Effector memory CD8-positive, alpha-beta T cell (primary cell): ENCODE data around the gene GATA3.
A peak's percentile ranks its signal among the peaks of the same experiment; 100 is the strongest.

Experiments
- ATAC-seq: fragments of 150-1000 bp; cut with Tn5 transposase; replicated peaks from 2 replicates; pipeline ENCODE4 v1.10.0; 2021; ENCODE audit warnings: mild to moderate bottlenecking, moderate library complexity
- DNase-seq, 3 experiments: peaks; one replicate each; pipeline ENCODE4 v3.0.0; 2021
- H3K27ac Mint-ChIP-seq, 2 donors: one replicate each; pipeline ENCODE4 v1.8.0; 2022; ENCODE audit warnings: mild to moderate bottlenecking in 2 of 2, mixed read lengths in 2 of 2, moderate library complexity in 2 of 2
- H3K27me3 Mint-ChIP-seq, 2 donors: one replicate each; pipeline ENCODE4 v1.8.0; 2022; ENCODE audit warnings: mixed read lengths in 2 of 2
- H3K36me3 Mint-ChIP-seq: one replicate; pipeline ENCODE4 v1.8.0; 2022; ENCODE audit warnings: mild to moderate bottlenecking, moderate library complexity, mixed read lengths; ENCODE audit not compliant: insufficient read depth
- H3K4me1 Mint-ChIP-seq, 2 donors: one replicate each; pipeline ENCODE4 v1.8.0; 2022; ENCODE audit warnings: low read depth in 2 of 2, mixed read lengths in 2 of 2
- H3K4me3 Mint-ChIP-seq, 2 donors: one replicate each; pipeline ENCODE4 v1.8.0; 2022; ENCODE audit warnings: mild to moderate bottlenecking in 2 of 2, mixed read lengths in 2 of 2, moderate library complexity in 2 of 2
- H3K9me3 Mint-ChIP-seq, 2 donors: one replicate each; pipeline ENCODE4 v1.8.0; 2022; ENCODE audit warnings: mixed read lengths in 2 of 2

GATA3 gene

DNA sequence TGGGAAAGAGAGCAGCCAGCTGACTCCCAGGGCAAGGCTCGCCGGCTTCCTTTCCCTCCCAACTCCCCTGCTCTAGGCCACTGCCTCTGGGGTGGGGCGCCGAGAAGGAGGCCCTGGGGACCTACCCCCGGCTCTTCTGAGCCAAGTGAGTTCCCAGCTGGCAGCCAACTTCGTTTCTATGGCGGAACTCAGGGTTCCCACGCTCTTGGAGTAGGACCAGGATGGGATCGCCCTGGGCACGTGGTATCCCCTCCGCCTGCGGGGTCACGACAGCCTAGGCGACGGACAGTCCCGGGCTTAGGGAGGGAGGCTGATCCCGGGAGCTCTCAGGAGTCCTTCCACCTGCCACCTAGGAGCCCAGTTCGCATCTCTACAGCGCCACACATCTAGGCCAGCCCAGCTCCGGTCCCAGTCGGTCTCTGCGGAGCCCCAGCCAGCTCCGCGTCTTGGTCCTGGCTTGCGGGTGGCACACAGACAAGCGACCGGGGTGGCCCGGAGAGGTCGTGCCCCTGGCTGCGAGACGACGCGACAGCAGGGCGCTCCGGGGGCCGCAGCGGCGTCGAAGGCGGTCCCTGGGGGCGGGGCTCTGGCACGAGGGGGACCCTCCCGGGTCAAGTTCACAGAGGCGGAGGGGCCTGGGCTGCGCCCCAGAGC is 20.5 kb upstream of the GATA3 start:
- no peak for DNase-seq
- H3K36me3 Mint-ChIP-seq, result peaks cover 46% of the 10 kb centered on the region
- H3K4me3 Mint-ChIP-seq, result peak overlapping the region; percentile 15 to 51

DNA sequence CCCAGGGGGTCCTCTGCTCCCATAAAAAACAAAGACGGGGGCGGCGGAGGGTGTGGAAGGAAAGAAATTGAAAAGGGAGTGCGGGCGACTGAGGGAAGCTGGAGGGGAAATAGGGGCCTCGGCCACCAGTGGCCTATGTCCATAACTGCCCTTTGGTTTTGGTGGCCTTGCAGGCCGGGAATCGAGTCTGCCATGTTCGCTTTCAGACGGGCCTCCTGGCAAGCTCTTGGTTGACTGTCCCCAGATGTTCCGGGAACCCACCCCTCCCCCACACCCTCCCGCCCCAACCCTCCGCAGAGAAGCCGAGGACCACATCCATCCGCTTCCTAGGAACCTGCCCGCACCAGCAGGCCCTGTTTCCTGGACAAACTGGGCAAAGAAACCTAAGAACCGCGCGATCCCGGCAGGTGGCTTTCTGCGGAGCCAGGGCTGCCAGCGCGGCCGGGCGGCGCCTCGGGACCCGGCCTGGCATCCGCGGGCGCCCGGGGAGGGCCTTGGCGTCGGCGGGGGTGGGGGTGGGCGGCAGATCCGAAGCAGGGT is 20.0 kb upstream of the GATA3 start:
- H3K4me3 Mint-ChIP-seq, result peak overlapping the region in 1 of 2 donors; percentile 51
- H3K9me3 Mint-ChIP-seq, result peaks cover 0 to 2% of the 10 kb centered on the region in 2 donors
- peaks cover 14 to 19% of the 10 kb centered on the region in 2 donors for H3K4me1 Mint-ChIP-seq
- DNase-seq (no peak), ATAC-seq (no peak)
- H3K27me3 Mint-ChIP-seq, result peaks cover 64 to 86% of the 10 kb centered on the region in 2 donors
- H3K36me3 Mint-ChIP-seq, result peaks cover 52% of the 10 kb centered on the region
- H3K27ac Mint-ChIP-seq, result no peak overlapping the region

More for the DNA sequence above, 20.5 kb upstream of the GATA3 start:
- peak overlapping the region in 1 of 2 donors; percentile 52 for H3K27ac Mint-ChIP-seq
- peaks cover 58 to 80% of the 10 kb centered on the region in 2 donors for H3K27me3 Mint-ChIP-seq
- peak; percentile 51 for ATAC-seq
- no peaks in the 10 kb centered on the region for H3K9me3 Mint-ChIP-seq
- H3K4me1 Mint-ChIP-seq, result peaks cover 11 to 15% of the 10 kb centered on the region in 2 donors

DNA sequence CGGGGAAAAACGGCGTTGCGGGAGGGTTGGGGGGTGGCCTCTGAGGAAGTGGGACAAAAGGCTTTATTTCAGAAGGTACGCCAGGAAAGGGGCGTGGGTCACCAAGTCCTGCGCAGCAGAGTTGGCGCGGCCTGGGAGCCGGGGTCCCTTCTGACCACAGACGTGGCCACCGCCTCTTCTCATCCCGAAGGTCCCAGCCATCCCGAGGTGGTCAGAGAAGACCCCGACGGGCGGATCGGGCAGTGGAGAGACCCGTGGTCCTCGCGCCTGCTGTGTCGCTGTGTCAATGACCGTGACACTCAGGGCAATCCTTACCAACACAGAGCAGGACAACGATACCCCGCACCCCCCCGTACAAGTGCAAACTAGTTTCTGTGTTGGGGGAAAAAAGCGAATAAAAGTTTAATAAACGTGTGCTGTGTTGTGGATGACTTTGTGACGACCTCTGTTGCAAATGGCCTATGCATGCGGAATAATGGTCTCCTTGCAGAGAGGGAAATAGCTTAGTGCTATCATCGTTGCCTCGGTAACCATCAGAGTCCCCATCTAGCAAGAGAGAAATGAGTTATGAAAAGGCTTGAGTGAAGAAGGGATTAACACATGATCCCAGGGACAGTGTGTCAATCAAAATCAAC is 19.4 kb upstream of the GATA3 start:
- peak overlapping the region in 1 of 2 donors; percentile 23 for H3K27ac Mint-ChIP-seq
- H3K9me3 Mint-ChIP-seq, result peaks cover 0 to 2% of the 10 kb centered on the region in 2 donors
- peak overlapping the region; percentile 47 to 54 for H3K4me3 Mint-ChIP-seq
- peaks cover 53% of the 10 kb centered on the region for H3K36me3 Mint-ChIP-seq
- ATAC-seq (peak; percentile 31), DNase-seq (no peak)
- peaks cover 70 to 92% of the 10 kb centered on the region in 2 donors for H3K27me3 Mint-ChIP-seq
- peaks cover 16 to 19% of the 10 kb centered on the region in 2 donors for H3K4me1 Mint-ChIP-seq

DNA sequence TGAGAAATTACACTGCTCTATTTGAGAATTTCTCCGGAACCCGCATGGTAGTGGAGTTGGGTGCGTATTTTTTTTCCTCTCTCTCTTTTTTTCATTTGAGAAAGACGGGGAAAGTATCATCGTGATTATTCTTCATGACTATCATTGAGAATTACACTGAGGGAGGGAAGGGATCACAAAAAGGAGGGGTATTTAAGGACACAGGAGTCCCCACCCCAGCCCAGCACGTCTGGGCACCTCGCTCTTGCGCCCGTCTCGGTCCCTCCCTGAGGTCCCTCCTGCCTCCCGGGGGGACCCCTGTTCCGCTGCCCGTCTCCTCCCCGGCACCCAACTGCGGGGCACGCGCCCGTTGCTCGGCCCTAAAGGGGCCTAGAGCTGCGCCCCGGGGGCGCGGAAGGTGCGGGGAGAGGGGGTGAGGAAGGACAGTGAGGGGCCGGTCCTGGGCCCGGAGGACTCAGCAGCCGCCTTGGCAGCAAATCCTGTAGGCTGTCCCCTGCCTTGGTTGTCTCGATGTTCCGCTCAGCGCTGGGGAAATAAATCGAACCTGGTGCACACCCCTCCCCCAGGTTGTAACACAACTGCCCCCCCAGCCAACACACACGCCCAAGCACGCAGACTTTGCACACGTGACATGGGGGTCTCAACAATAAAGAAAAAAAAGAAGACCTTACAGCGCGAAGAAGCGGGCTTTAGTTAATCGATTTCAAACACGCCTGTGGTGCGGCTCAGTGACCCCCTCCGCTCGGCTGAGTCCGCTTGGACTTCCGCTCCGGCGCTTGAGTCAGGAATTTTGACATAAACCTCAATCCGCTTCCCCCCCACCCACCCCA is 18.6 kb upstream of the GATA3 start:
- H3K9me3 Mint-ChIP-seq, result peaks cover 0 to 2% of the 10 kb centered on the region in 2 donors
- peaks cover 60% of the 10 kb centered on the region for H3K36me3 Mint-ChIP-seq
- H3K4me3 Mint-ChIP-seq, result peak overlapping the region; percentile 47 to 54
- H3K27ac Mint-ChIP-seq, result peak overlapping the region in 1 of 2 donors; percentile 23
- H3K4me1 Mint-ChIP-seq, result peaks cover 16 to 19% of the 10 kb centered on the region in 2 donors
- DNase-seq (no peak), ATAC-seq (no peak)
- peaks cover 77 to 95% of the 10 kb centered on the region in 2 donors for H3K27me3 Mint-ChIP-seq

DNA sequence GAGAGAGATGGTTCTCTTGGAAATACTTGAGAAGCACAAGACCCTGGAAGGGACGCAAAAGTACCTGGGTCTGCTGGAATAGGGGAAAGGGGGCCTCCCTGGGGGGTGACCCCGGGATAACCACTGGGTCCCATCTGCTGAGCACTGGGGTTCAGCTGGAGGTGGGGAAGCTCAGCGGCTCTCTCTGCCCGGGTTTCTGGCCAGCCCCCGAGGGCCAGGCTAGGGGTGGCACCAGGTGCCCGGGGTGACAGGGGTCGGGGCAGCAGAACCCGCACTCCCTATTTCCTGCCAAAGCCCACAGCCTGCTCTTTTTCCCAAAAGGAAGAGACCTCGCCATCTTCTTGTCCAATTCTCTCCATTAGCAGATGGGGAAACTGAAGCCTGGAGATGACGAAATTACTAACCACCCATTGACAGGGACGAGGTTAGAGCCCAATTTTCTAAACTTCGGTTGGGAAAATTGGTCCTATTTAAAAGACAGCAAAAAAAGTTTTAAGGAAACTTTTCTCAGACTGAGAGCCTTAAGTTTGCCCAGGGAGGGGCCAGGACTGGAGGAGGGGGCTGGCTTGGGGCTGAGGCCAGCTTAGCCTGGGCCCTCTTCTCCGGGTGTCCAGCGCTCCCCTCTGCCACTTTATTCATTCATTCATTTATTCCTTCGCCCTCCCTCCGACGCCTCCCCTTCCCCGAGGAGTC is 17.8 kb upstream of the GATA3 start:
- H3K27me3 Mint-ChIP-seq, result peaks cover 81 to 95% of the 10 kb centered on the region in 2 donors
- H3K36me3 Mint-ChIP-seq, result peaks cover 65% of the 10 kb centered on the region
- DNase-seq (no peak), ATAC-seq (no peak)
- H3K27ac Mint-ChIP-seq, result peak overlapping the region; percentile 62 to 76
- peak overlapping the region in 1 of 2 donors; percentile 29 for H3K4me3 Mint-ChIP-seq
- peaks cover 0 to 2% of the 10 kb centered on the region in 2 donors for H3K9me3 Mint-ChIP-seq
- H3K4me1 Mint-ChIP-seq, result peaks cover 16 to 19% of the 10 kb centered on the region in 2 donors

DNA sequence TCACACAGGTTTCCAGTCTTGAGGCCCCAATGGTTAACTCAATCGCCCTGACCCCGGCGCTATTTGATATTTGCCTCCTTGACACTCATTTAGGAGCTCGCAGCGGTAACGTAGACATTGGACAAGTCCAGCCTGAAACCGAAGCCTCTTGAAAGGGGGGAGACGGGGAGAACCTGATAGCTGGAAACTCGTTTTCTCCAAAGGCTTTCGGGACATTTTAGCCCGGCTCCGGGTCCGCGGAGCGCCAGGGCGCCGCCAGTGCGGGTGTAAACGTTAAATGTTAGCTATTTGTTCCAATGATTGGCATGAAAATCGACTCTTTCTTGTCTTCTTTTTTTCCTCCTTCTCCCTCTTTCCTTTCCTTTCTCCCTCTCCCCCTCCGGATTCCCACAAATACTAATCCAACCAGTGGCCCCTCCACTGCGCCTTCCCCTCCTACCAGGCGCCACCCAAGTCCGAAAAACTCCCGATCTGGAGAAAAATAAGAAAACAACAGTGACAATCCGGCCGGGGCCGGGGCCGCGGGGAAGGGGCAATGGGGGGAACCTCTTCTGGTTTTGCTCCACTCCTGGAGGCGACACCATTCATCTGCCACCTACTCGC is 17.2 kb upstream of the GATA3 start:
- Mint-ChIP-seq H3K36me3 (peaks cover 69% of the 10 kb centered on the region), H3K4me1 (peaks cover 18 to 25% of the 10 kb centered on the region in 2 donors), H3K9me3 (peaks cover 0 to 2% of the 10 kb centered on the region in 2 donors), H3K27me3 (peaks cover 81 to 95% of the 10 kb centered on the region in 2 donors), H3K4me3 (peak overlapping the region; percentile 26 to 29), H3K27ac (peak overlapping the region; percentile 62 to 76)
- ATAC-seq (no peak), DNase-seq (peak in 1 of 3 experiments; percentile 14)

DNA sequence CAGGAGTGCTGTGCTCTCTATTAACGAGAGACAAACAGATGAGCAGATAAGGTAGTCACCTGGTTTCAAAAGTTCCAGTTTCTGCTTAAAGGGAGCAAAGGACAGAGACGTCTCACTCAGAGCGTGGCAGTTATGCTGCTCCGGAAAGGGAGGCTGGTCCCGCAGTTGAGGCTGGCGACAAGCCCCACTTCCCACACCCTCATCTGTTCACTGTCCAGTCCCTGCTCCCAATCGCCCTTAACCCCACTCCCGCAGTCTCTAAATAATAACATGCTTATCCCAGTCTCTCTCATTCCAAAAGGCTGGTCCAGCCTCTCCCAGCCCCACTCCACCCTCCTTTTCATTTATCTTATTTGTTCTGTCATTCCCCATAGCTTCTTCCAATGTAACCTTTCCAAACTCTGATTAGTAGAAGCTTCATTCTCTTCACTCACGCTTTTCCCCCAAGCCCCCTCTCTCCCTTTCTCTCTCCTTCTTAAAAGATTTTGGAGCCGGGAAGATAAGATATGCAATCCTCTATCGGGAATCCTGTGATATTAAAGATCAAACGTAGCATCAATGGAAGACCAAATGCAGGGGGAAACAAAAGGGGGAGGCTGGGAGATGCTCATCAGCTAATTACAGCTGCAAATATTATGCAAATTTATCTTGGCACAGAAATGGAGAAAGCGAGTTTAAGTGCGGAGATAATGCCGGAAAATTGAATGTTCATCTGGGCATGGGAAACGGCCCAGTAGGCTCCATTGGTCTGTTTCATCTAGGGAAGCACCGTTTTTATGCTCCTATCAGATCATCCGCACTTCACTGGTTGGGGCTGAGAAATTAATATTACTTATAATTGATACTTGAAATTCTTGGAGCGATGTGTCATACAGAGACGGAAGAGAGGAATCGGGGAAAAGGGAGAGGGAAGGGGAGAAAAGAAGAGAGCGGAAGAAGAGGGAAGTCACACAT is 16.3 kb upstream of the GATA3 start:
- Mint-ChIP-seq H3K4me1 (peaks cover 24 to 33% of the 10 kb centered on the region in 2 donors), H3K4me3 (peak overlapping the region in 1 of 2 donors; percentile 4), H3K27me3 (peaks cover 81 to 95% of the 10 kb centered on the region in 2 donors), H3K36me3 (peaks cover 73% of the 10 kb centered on the region), H3K9me3 (peaks cover 0 to 2% of the 10 kb centered on the region in 2 donors), H3K27ac (peak overlapping the region; percentile 62 to 76)
- ATAC-seq (no peak), DNase-seq (peak in 1 of 3 experiments; percentile 10)

DNA sequence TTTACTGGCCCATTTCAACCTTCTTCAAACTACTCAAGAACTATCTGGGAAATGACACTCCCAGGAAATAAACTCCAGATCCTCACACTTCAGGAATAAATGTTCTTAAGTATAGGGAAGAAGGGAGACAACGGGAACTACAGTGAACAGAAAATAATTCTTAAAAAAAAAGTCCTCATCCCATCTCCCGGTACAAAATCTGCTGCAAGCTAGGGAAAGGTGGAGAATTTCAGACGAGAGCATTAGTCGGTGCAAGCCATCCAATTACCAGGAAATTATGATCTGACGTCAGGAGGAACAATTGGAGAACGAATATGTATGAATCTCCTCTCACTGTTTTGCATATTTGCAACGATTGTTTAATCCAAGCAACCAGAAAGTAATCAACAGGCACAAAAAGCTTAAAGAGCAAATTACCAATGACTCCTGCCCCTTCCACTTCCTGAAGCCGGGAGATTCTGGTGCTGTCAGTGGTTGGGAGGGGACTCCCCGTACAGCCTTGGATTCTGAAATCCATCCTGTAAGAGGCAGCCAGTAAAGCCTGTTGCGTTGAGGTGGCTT is 15.1 kb upstream of the GATA3 start:
- DNase-seq, result no peak
- Mint-ChIP-seq H3K4me1 (peaks cover 34 to 37% of the 10 kb centered on the region in 2 donors), H3K27me3 (peaks cover 85 to 95% of the 10 kb centered on the region in 2 donors), H3K27ac (peak overlapping the region in 1 of 2 donors; percentile 76), H3K4me3 (no peak overlapping the region), H3K9me3 (peaks cover 0 to 2% of the 10 kb centered on the region in 2 donors), H3K36me3 (peaks cover 79% of the 10 kb centered on the region)
- ATAC-seq, result no peak

DNA sequence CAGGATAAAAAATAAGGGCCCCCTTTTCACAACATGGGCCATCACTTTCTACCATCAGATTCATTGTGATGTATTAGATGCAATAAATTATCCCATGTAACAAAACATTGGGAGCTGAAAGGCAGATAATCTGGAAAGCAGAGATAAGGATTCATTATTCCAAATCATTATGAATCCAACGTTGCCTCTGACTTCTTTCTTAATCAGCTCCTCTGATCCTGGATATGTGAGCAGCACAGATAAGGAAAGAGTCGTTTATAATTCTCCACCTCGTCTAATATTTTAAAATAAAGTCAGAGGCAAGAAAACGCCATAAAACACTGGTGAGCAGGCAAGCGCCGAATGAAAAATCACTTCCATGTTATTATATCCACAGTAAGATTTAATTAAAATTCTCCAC is 13.8 kb upstream of the GATA3 start:
- no peak overlapping the region for H3K4me3 Mint-ChIP-seq
- peaks cover 0 to 2% of the 10 kb centered on the region in 2 donors for H3K9me3 Mint-ChIP-seq
- DNase-seq (no peak), ATAC-seq (no peak)
- H3K27me3 Mint-ChIP-seq, result peaks cover 88 to 100% of the 10 kb centered on the region in 2 donors
- H3K27ac Mint-ChIP-seq, result no peak overlapping the region
- peaks cover 76% of the 10 kb centered on the region for H3K36me3 Mint-ChIP-seq
- peaks cover 41 to 42% of the 10 kb centered on the region in 2 donors for H3K4me1 Mint-ChIP-seq

DNA sequence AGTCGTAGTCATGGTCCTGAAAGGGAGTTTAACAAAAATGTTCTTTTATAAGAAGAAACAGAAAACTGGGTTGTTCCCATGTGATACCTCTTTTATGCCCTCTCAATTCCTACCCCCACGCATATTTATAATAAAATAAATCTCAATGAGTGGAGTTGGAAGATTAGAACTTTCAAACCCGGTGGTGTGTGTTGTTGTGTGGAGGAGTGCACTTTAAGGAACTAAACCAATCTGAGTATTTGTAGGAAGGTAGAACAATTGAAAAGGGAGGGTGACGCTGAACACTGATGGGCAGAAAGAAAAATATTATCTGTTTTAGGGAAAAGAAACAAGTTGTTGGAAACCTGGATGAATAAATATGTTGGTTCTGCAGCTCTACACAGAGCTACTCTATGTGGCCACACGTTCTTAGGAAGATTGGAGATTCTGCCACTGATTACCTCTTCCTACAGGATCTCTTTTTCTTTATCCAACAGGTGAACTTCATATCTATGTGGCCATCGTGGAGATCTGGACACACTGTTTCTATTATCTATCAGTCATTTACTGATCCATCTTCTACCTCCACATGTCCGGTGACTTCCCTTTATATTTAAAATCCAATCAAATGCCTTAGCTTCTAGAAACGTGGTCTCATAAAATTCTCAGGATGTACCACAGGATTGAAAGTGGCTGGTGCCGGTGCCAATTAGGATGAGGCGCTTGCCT is 13.1 kb upstream of the GATA3 start:
- Mint-ChIP-seq H3K9me3 (peaks cover 0 to 2% of the 10 kb centered on the region in 2 donors), H3K36me3 (peaks cover 74% of the 10 kb centered on the region), H3K4me3 (no peak overlapping the region), H3K27ac (no peak overlapping the region), H3K27me3 (peaks cover 96 to 100% of the 10 kb centered on the region in 2 donors), H3K4me1 (peaks cover 49 to 50% of the 10 kb centered on the region in 2 donors)
- ATAC-seq (no peak), DNase-seq (no peak)
